ENCODE measurements around the gene OR5F1.

The OR5F1 gene

GRCh38 chr11:55994525-55994924, at the start of gene OR5F1:
TSS of gene OR5F1 (minus strand) at chr11:55994625. CDS start at chr11:55994625, 0 bp downstream.
- no peak within 1 kb of the TSS for H3K4me3 ChIP-seq (ENCODE audit: low read depth, low read length)
- TF ChIP-seq CTCF (IDR thresholded peaks at IDR 0.05; ENCODE audit: borderline replicate concordance, insufficient read depth, low read depth, low read length): no peak

DNA sequence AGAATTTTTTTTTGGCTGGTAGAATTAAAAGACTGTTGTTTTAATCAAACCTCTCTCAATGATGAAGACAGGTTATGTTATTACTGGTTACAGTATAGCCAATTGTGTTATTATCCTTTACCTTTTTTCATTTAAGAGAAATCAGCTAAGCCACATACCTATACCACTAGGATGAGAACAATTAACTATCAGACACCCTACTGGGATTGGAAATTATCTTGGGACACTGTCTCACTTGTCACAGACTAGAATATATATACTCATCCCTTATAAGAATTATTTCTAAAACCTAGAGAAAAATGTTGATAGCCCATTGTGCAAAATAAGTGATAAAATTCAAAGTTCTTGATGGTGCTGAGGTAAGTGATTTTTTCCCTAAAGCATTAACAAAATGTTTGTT, 32.9 kb upstream of the OR5F1 start, which contains the start of gene OR5AS1:
OR5AS1 (plus strand) TSS at position 301 of the 400 bp plus-strand sequence. CDS start 2,765 bp downstream, outside the sequence.
- no peak for TF ChIP-seq CTCF (IDR thresholded peaks at IDR 0.05; ENCODE audit: borderline replicate concordance, insufficient read depth, low read depth, low read length)
- no peak within 1 kb of the TSS for H3K4me3 ChIP-seq (ENCODE audit: low read depth, low read length)

DNA sequence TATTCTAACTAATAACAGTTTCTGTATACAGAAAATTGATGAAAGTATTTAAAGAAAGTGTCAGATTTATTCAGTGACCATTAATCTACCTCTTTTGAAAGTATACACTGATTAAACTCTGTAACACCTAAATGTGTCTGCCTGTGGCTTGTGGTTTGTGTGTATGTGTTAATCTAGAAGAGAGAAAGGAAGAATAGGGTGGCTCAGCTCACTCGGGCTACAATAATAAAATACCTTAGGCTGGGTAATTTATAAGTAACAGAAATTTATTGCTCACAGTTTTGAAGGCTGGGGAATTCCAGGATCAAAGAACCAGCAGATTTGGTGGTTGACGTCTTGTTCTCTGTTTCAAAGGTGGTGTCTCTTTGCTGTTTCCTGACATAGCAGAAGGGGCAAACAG, 19.4 kb upstream of the OR5F1 start:
- no peak for TF ChIP-seq CTCF (IDR thresholded peaks at IDR 0.05; ENCODE audit: borderline replicate concordance, insufficient read depth, low read depth, low read length)

DNA sequence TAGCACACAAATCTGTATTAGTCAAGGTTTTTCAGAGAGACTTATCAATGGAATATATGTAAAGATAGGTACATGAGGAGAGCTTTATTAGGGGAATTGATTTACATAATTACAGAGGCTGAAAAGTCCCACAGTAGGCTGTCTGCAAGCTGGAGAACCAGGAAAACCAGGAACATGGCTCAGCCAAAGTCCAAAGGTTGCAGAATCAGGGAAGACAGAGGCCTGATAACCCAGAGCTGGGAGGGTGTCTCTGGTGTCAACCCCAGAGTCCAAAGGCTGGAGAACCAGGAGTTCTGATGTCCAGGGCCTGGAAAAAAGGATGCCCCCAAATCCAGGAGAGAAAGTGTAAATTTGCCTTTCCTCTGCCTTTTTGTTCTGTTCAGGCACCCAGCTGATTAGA, 16.3 kb upstream of the OR5F1 start:
- H3K4me3 ChIP-seq (ENCODE audit: low read depth, low read length): no peak overlapping the region
- TF ChIP-seq CTCF (IDR thresholded peaks at IDR 0.05; ENCODE audit: borderline replicate concordance, insufficient read depth, low read depth, low read length): no peak

More for the DNA sequence above, 19.4 kb upstream of the OR5F1 start:
- no peak overlapping the region for H3K4me3 ChIP-seq (ENCODE audit: low read depth, low read length)

- TF ChIP-seq CTCF (IDR thresholded peaks at IDR 0.05; ENCODE audit: borderline replicate concordance, insufficient read depth, low read depth, low read length): no peak
- H3K4me3 ChIP-seq (ENCODE audit: low read depth, low read length): no peak overlapping the region
These were observed 23.5 kb downstream of the OR5F1 start for GRCh38 chr11:55970935-55971334.

DNA sequence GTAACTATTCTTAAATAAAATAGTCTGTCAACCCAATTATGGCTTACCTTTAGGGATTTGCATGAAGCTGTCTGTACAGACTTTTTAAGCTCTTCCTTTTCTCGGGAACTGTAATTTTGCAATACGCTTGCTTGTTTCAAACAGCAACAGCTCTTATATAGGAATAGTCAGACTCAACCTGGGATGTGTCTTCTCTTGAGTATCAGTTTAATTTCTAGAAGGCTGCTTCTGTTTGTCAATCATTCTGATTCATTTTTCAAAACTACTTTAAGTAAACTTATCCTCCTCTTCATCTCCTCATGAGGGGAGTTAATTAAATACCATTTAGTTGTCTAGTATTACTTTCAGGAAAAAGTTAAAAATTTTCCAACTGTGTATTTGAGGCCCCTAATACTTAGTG, 24.6 kb downstream of the OR5F1 start, which contains the start of gene OR10AG1:
OR10AG1 (minus strand) TSS at position 101 of the 400 bp plus-strand sequence; CDS start at position 63, 38 bp downstream.
- no peak within 1 kb of the TSS for H3K4me3 ChIP-seq (ENCODE audit: low read depth, low read length)
- TF ChIP-seq CTCF (IDR thresholded peaks at IDR 0.05; ENCODE audit: borderline replicate concordance, insufficient read depth, low read depth, low read length): no peak

DNA sequence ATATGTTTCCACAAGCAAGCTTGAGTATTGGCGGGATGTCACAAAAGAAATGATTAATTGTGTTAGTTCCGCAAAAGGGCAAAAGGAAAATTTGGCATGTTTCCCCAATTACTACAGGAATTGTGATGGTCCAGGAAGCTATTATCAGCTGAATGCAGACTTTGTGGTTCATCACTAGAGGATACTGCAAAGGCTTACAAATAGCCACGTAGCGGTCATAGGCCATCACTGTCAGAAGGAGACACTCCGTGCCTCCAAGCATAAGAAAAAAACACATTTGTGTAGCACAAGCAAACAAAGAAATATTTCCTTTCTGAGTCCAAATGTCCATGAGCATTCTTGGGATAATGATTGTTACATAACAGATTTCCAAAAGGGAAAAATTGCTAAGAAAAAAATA, 26.5 kb downstream of the OR5F1 start:
- no peak overlapping the region for H3K4me3 ChIP-seq (ENCODE audit: low read depth, low read length)
- no peak for TF ChIP-seq CTCF (IDR thresholded peaks at IDR 0.05; ENCODE audit: borderline replicate concordance, insufficient read depth, low read depth, low read length)

Measured in GM12875 (cell line).